H9 (cell line): ENCODE data around the gene SLC2A10. TPM values are rescaled to one million over a fixed set of nuclear protein-coding genes. Genes with fewer than 3 reads are reported as not detected.

Experiments used
- DNase-seq: peaks from one replicate; pipeline ENCODE4 v3.0.0-alpha.2; 2017
- H2AFZ ChIP-seq: one replicate; pipeline ENCODE4 v1.6.1; 2013; ENCODE audit warnings: mild to moderate bottlenecking, low read length, control low read depth, moderate library complexity
- H2AK5ac ChIP-seq: 2 replicates; pipeline ENCODE4 v1.6.1; 2013; ENCODE audit warnings: low read length, control low read depth, mixed read lengths; ENCODE audit not compliant: insufficient read length
- H2BK120ac ChIP-seq: one replicate; pipeline ENCODE4 v1.6.1; 2013; ENCODE audit warnings: low read depth, mild to moderate bottlenecking, low read length, control low read depth, inconsistent platforms; ENCODE audit not compliant: poor library complexity, severe bottlenecking
- H2BK12ac ChIP-seq: 2 replicates; pipeline ENCODE4 v1.6.1; 2013; ENCODE audit warnings: low read length, control low read depth, mixed read lengths, low read depth; ENCODE audit not compliant: insufficient read length
- H2BK15ac ChIP-seq: 2 replicates; pipeline ENCODE4 v1.6.1; 2013; ENCODE audit warnings: low read depth, low read length, control low read depth
- H2BK20ac ChIP-seq: one replicate; pipeline ENCODE4 v1.6.1; 2013; ENCODE audit warnings: low read depth, mild to moderate bottlenecking, low read length, control low read depth, inconsistent platforms; ENCODE audit not compliant: poor library complexity, severe bottlenecking
- H2BK5ac ChIP-seq: 2 replicates; pipeline ENCODE4 v1.6.1; 2013; ENCODE audit warnings: low read length, control low read depth, mixed read lengths; ENCODE audit not compliant: insufficient read length
- H3K14ac ChIP-seq: 2 replicates; pipeline ENCODE4 v1.6.1; 2013; ENCODE audit warnings: low read length, control low read depth; ENCODE audit not compliant: insufficient read depth
- H3K18ac ChIP-seq: 2 replicates; pipeline ENCODE4 v1.6.1; 2013; ENCODE audit warnings: low read depth, mild to moderate bottlenecking, mixed read lengths, low read length, control low read depth; ENCODE audit not compliant: insufficient read length
- H3K23ac ChIP-seq: 2 replicates; pipeline ENCODE4 v1.6.1; 2013; ENCODE audit warnings: low read length, control low read depth, mixed read lengths, low read depth; ENCODE audit not compliant: insufficient read length
- H3K23me2 ChIP-seq: 2 replicates; pipeline ENCODE4 v1.6.1; 2013; ENCODE audit warnings: low read depth, mild to moderate bottlenecking, mixed read lengths, low read length, control low read depth; ENCODE audit not compliant: insufficient read length, poor library complexity, severe bottlenecking
- H3K27ac ChIP-seq: 2 replicates; pipeline ENCODE4 v1.5.1; 2013; ENCODE audit warnings: low read length, control low read depth, mixed read lengths, low read depth; ENCODE audit not compliant: insufficient read length
- H3K27me3 ChIP-seq: 2 replicates; pipeline ENCODE4 v1.6.1; 2013; ENCODE audit warnings: low read length, control low read depth, inconsistent platforms; ENCODE audit not compliant: insufficient read depth
- H3K4ac ChIP-seq: 2 replicates; pipeline ENCODE4 v1.6.1; 2013; ENCODE audit warnings: low read depth, mild to moderate bottlenecking, control low read depth, inconsistent platforms, low read length, moderate library complexity
- H3K4me1 ChIP-seq: 2 replicates; pipeline ENCODE4 v1.6.1; 2013; ENCODE audit warnings: low read length, control low read depth, inconsistent platforms; ENCODE audit not compliant: insufficient read depth
- H3K4me2 ChIP-seq: 2 replicates; pipeline ENCODE4 v1.6.1; 2013; ENCODE audit warnings: low read length, control low read depth, mixed read lengths; ENCODE audit not compliant: insufficient read length, insufficient read depth
- H3K56ac ChIP-seq: 2 replicates; pipeline ENCODE4 v1.6.1; 2013; ENCODE audit warnings: low read depth, mild to moderate bottlenecking, mixed read lengths, low read length, control low read depth; ENCODE audit not compliant: insufficient read length
- H3K79me1 ChIP-seq: 2 replicates; pipeline ENCODE4 v1.6.1; 2013; ENCODE audit warnings: low read depth, mild to moderate bottlenecking, moderate library complexity, low read length, control low read depth, inconsistent platforms; ENCODE audit not compliant: insufficient read depth, poor library complexity, severe bottlenecking
- H3K79me2 ChIP-seq: 2 replicates; pipeline ENCODE4 v1.6.1; 2013; ENCODE audit warnings: low read length, control low read depth, inconsistent platforms; ENCODE audit not compliant: insufficient read depth
- H3K9ac ChIP-seq: 2 replicates; pipeline ENCODE4 v1.6.1; 2013; ENCODE audit warnings: low read length, control low read depth, mixed read lengths; ENCODE audit not compliant: insufficient read length; ENCODE audit errors: extremely low read depth
- H3K9me3 ChIP-seq: one replicate; pipeline ENCODE4 v1.6.1; 2013; ENCODE audit warnings: low read depth, low read length, inconsistent platforms; ENCODE audit not compliant: control insufficient read depth
- H3T11ph ChIP-seq: one replicate; pipeline ENCODE4 v1.6.1; 2013; ENCODE audit warnings: mild to moderate bottlenecking, low read length, control low read depth, inconsistent platforms
- H4K20me1 ChIP-seq: one replicate; pipeline ENCODE4 v1.6.1; 2013; ENCODE audit not compliant: control insufficient read depth, insufficient read length, insufficient read depth
- H4K5ac ChIP-seq: 2 replicates; pipeline ENCODE4 v1.6.1; 2013; ENCODE audit warnings: low read depth, mild to moderate bottlenecking, mixed read lengths, low read length, control low read depth; ENCODE audit not compliant: insufficient read length
- H4K8ac ChIP-seq: replicated peaks from 2 replicates; pipeline ENCODE4 v1.6.1; 2013; ENCODE audit warnings: low read length, control low read depth, mixed read lengths, low read depth; ENCODE audit not compliant: insufficient read length
- H4K91ac ChIP-seq: 2 replicates; pipeline ENCODE4 v1.6.1; 2013; ENCODE audit warnings: low read depth, mild to moderate bottlenecking, moderate library complexity, mixed read lengths, low read length, control low read depth; ENCODE audit not compliant: insufficient read length
- H3K27ac Mint-ChIP-seq, 3 experiments: 2 replicates in 2 of 3; 3 replicates in 1 of 3; pipeline ENCODE4 v1.8.0; 2020 to 2021; ENCODE audit warnings: mixed read lengths in 3 of 3, mild to moderate bottlenecking in 1 of 3, moderate library complexity in 1 of 3
- H3K27me3 Mint-ChIP-seq: 2 replicates; pipeline ENCODE4 v1.8.0; 2021; ENCODE audit warnings: low read depth, mild to moderate bottlenecking, moderate library complexity, mixed read lengths
- H3K36me3 Mint-ChIP-seq, 3 experiments: 2 replicates in 2 of 3; 3 replicates in 1 of 3; pipeline ENCODE4 v1.8.0; 2020 to 2021; ENCODE audit warnings: low read depth in 3 of 3, mixed read lengths in 3 of 3; ENCODE audit not compliant: insufficient read depth in 1 of 3
- H3K4me1 Mint-ChIP-seq, 2 experiments: 2 replicates each; pipeline ENCODE4 v1.8.0; 2020; ENCODE audit warnings: mixed read lengths in 2 of 2
- H3K4me3 Mint-ChIP-seq, 2 experiments: 2 replicates in 1 of 2; 3 replicates in 1 of 2; pipeline ENCODE4 v1.8.0; 2020 to 2021; ENCODE audit warnings: mild to moderate bottlenecking in 2 of 2, mixed read lengths in 2 of 2, moderate library complexity in 1 of 2
- H3K9me3 Mint-ChIP-seq, 2 experiments: 2 replicates in 1 of 2; 3 replicates in 1 of 2; pipeline ENCODE4 v1.8.0; 2020; ENCODE audit warnings: mild to moderate bottlenecking in 2 of 2, mixed read lengths in 2 of 2, moderate library complexity in 1 of 2
- CTCF ChIP-seq: fragments of 200-600 bp; sonication (generic); conservative IDR thresholded peaks from 3 replicates; pipeline ENCODE4 v1.8.0; 2021; ENCODE audit warnings: antibody characterized with exemption, mild to moderate bottlenecking
- WGBS: extraction: QIAGEN DNeasy Blood & Tissue Kit; methylation state at CpG from one replicate; pipeline ENCODE4 v1.1.7; 2013; ENCODE audit warnings: missing lambda C conversion rate, low lambda C conversion rate, mixed read lengths; ENCODE audit not compliant: insufficient read length; ENCODE audit errors: extremely low coverage; 5-methylcytosine and 5-hydroxymethylcytosine counted together
- total RNA-seq: library from RNA; stranded (reverse); gene quantifications from 2 replicates; pipeline ENCODE4 v1.2.1, GENCODE V29; 2021

SLC2A10 gene
- total RNA-seq, 1 experiment from 2014 or later, result 8.2 TPM

DNA sequence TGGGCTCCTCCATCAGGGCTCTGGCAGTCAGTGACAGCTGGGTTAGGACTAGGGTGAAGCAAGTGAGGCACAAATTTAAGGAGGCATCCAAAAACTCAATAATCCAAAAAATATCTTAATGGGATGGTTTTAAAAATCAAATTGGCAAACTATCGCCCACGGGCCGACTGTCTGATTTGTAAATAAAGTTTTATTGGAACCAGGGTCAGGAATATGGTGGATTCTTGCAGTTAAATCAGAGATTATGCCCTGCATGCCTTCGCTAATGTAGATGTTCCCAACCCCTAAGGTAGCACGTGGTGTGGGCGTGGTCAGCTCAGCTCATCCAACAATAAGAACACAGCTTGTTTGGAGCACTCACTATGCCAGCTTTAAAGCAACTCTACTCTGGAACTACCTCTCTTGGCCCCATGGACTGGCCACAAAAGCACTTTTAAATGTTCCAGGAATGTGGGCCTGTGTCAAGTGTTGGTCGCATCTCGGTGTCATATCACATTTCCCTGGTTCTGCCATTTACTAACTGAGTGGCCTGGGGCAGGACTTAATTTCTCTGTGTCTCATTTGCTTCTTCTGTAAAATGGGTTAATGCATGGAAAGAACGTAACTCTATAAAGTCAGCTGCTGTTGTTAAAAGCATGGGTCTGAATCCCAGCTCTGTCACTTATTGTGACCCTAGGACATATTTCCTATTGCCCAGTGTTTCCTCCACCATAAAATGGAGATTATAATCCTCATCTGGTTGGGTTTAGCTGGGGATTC lies 27.2 kb upstream of the SLC2A10 start:
- H3T11ph ChIP-seq, result no peak overlapping the region
- no peak overlapping the region for H3K23ac ChIP-seq
- H2AFZ ChIP-seq, result no peak overlapping the region
- H3K23me2 ChIP-seq, result peaks cover 4% of the 10 kb centered on the region
- H4K20me1 ChIP-seq, result peaks cover 2% of the 10 kb centered on the region
- WGBS, result no CpG with 5 or more reads among the region's 9 CpGs
- no peak overlapping the region for H3K27ac ChIP-seq
- peak overlapping the region; percentile 83 for H3K4me2 ChIP-seq
- TF ChIP-seq CTCF, result no peak
- DNase-seq, result no peak
- H2BK15ac ChIP-seq, result no peak overlapping the region
- Mint-ChIP-seq H3K9me3 (peaks cover 0 to 3% of the 10 kb centered on the region in 2 experiments; a peak in 1 of 5 replicates), H3K27ac (no peak overlapping the region), H3K4me3 (peak overlapping the region; percentile 78 to 85; a peak in 4 of 5 replicates), H3K27me3 (no peaks in the 10 kb centered on the region), H3K4me1 (peaks cover 53 to 54% of the 10 kb centered on the region in 2 experiments), H3K36me3 (peaks cover 28 to 56% (median 52%) of the 10 kb centered on the region in 3 experiments)
- H4K91ac ChIP-seq, result no peak overlapping the region
- H3K27me3 ChIP-seq, result no peaks in the 10 kb centered on the region
- no peak overlapping the region for H2BK12ac ChIP-seq
- H3K14ac ChIP-seq, result no peak overlapping the region
- H3K9ac ChIP-seq, result no peak overlapping the region
- no peak overlapping the region for H3K56ac ChIP-seq
- no peak overlapping the region for H3K4ac ChIP-seq
- no peak overlapping the region for H2BK5ac ChIP-seq
- peaks cover 7% of the 10 kb centered on the region for H3K79me1 ChIP-seq
- H4K8ac ChIP-seq, result no peak overlapping the region
- no peak overlapping the region for H2BK20ac ChIP-seq
- H3K9me3 ChIP-seq, result no peaks in the 10 kb centered on the region
- H2AK5ac ChIP-seq, result no peak overlapping the region
- H3K79me2 ChIP-seq, result peaks cover 5% of the 10 kb centered on the region; the same call in 1 of the 2 replicates
- H4K5ac ChIP-seq, result no peak overlapping the region
- no peak overlapping the region for H2BK120ac ChIP-seq
- no peak overlapping the region for H3K18ac ChIP-seq
- H3K4me1 ChIP-seq, result peaks cover 11% of the 10 kb centered on the region; the same call in 1 of the 2 replicates
